MCF 10A (cell line): ENCODE data around the gene VPS26A. TPM values are rescaled to one million over a fixed set of nuclear protein-coding genes. Genes with fewer than 3 reads are reported as not detected.

ENCODE experiments used
- BruUV-seq: library from RNA; stranded (reverse); fragments of 400-500 nt; replicated peaks from 2 replicates; lab custom pipeline; 2021; lab: Mats Ljungman, UMichigan
- CTCF ChIA-PET: fragments of 300-600 bp; sonication (Branson Sonifier 250); formaldehyde crosslinking; extraction: SDS; loops from one replicate; lab custom pipeline; 2021; ENCODE audit warnings: antibody characterized with exemption, inconsistent platforms; lab: Yijun Ruan, JAX
- POLR2A ChIA-PET: fragments of 300-600, 350-650 bp; sonication (Branson Sonifier 250); formaldehyde crosslinking; extraction: SDS; loops from one replicate; lab custom pipeline; 2020; ENCODE audit warnings: antibody characterized with exemption, inconsistent platforms; lab: Yijun Ruan, JAX
- DNase-seq: peaks from one replicate; pipeline ENCODE4 v3.0.0-alpha.2; 2018; ENCODE audit not compliant: unreplicated experiment
- H3K27ac Mint-ChIP-seq: one replicate; pipeline ENCODE4 v1.8.0; 2022; ENCODE audit warnings: mild to moderate bottlenecking, low read depth, mixed read lengths; ENCODE audit not compliant: unreplicated experiment
- H3K27me3 Mint-ChIP-seq: one replicate; pipeline ENCODE4 v1.8.0; 2022; ENCODE audit warnings: mixed read lengths; ENCODE audit not compliant: insufficient read depth, unreplicated experiment
- H3K36me3 Mint-ChIP-seq: one replicate; pipeline ENCODE4 v1.8.0; 2022; ENCODE audit warnings: mild to moderate bottlenecking, moderate library complexity, mixed read lengths; ENCODE audit not compliant: insufficient read depth, unreplicated experiment
- H3K4me1 Mint-ChIP-seq: one replicate; pipeline ENCODE4 v1.8.0; 2022; ENCODE audit warnings: mixed read lengths; ENCODE audit not compliant: insufficient read depth, unreplicated experiment
- H3K4me3 Mint-ChIP-seq: one replicate; pipeline ENCODE4 v1.8.0; 2022; ENCODE audit warnings: mild to moderate bottlenecking, moderate library complexity, mixed read lengths; ENCODE audit not compliant: unreplicated experiment
- H3K9me3 Mint-ChIP-seq: one replicate; pipeline ENCODE4 v1.8.0; 2022; ENCODE audit warnings: mixed read lengths; ENCODE audit not compliant: unreplicated experiment
- intact Hi-C: fragments of 100-400 bp; cut with micrococcal nuclease; formaldehyde crosslinking; loops from 2 replicates; pipeline ENCODE4 v1.14.1; 2022
- total RNA-seq: library from RNA; stranded (reverse); gene quantifications from 2 replicates; pipeline ENCODE4 v1.2.3, GENCODE V29; 2022
- TF ChIP-seq, protein P1 (sequence below): fragments of 200-600 bp; IDR thresholded peaks from one replicate; pipeline ENCODE4 v1.8.0; 2022; ENCODE audit warnings: antibody characterized with exemption, mild to moderate bottlenecking; ENCODE audit not compliant: unreplicated experiment

VPS26A gene
- total RNA-seq, 1 experiment from 2014 or later, result 63.7 TPM

DNA sequence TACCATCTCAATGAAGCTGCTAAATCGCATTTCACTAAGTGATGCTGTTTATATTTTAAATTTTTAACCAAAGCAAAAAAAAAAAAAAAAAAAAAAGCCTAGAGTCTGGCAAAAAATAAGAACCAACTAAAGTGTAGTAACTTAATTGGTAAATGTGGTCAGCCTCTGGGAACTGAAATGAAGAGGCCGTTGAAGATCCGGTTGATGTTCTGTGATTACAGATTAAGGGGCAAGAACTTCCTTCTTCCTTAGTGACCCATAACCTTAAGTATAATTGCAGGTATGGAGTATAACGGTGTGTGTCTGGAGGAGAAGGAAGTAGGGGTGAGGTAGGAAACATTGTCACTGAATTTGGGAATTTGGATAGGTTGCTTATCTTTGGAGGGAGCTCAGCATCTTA is 43.8 kb upstream of the VPS26A start:
- H3K9me3 Mint-ChIP-seq, result no peaks in the 10 kb centered on the region
- no peaks in the 10 kb centered on the region for H3K27me3 Mint-ChIP-seq
- H3K4me3 Mint-ChIP-seq, result no peak overlapping the region
- DNase-seq, result no peak
- intact Hi-C loops, result no loop called here
- no peak overlapping the region for H3K27ac Mint-ChIP-seq
- BruUV-seq, result no TSS peak
- H3K4me1 Mint-ChIP-seq, result no peaks in the 10 kb centered on the region
- TF ChIP-seq, protein P1, sequence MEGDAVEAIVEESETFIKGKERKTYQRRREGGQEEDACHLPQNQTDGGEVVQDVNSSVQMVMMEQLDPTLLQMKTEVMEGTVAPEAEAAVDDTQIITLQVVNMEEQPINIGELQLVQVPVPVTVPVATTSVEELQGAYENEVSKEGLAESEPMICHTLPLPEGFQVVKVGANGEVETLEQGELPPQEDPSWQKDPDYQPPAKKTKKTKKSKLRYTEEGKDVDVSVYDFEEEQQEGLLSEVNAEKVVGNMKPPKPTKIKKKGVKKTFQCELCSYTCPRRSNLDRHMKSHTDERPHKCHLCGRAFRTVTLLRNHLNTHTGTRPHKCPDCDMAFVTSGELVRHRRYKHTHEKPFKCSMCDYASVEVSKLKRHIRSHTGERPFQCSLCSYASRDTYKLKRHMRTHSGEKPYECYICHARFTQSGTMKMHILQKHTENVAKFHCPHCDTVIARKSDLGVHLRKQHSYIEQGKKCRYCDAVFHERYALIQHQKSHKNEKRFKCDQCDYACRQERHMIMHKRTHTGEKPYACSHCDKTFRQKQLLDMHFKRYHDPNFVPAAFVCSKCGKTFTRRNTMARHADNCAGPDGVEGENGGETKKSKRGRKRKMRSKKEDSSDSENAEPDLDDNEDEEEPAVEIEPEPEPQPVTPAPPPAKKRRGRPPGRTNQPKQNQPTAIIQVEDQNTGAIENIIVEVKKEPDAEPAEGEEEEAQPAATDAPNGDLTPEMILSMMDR, result no peak
- ChIA-PET CTCF (interaction anchor here (1.1 to 1.3 kb wide), 2 partner anchors 12 to 14 kb away, joined by 5 read pairs; no protein-coding TSS in a partner anchor), POLR2A (interaction anchor here (0.8 kb wide), 1 partner anchor 15 kb away, joined by 3 read pairs; no protein-coding TSS in a partner anchor)
- H3K36me3 Mint-ChIP-seq, result no peaks in the 10 kb centered on the region

DNA sequence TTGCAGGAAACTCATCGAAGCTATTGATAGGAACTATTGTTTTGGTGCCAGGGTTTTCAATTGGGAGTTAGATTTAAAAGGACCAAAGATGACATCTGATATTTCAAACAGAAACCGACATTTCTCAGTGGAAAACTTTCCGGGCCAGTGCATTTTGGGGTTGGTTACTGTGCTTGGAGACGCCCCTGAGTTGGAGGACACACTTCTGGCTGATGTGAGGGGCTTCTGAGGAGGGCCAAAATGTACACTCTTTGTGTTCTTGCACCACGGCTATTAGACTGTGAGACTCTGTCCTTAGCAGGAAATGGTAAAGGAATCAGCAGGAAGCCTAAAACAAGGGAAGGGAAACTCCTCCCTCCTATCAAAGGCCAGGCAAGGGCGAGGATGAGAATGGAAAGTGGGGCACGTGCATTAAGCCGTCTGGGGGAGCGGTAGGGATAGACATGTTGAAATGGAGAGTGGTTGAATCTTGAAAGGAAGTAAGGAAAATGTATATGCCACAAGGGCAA is 37.9 kb upstream of the VPS26A start:
- intact Hi-C loops, result no loop called here
- H3K4me1 Mint-ChIP-seq, result peaks cover 13% of the 10 kb centered on the region
- H3K27ac Mint-ChIP-seq, result no peak overlapping the region
- BruUV-seq, result no TSS peak
- no peak for DNase-seq
- TF ChIP-seq, protein P1, result no peak
- no peak overlapping the region for H3K4me3 Mint-ChIP-seq
- H3K27me3 Mint-ChIP-seq, result no peaks in the 10 kb centered on the region
- H3K36me3 Mint-ChIP-seq, result peaks cover 7% of the 10 kb centered on the region
- CTCF ChIA-PET, result no interaction called here
- POLR2A ChIA-PET, result no interaction called here
- no peaks in the 10 kb centered on the region for H3K9me3 Mint-ChIP-seq

DNA sequence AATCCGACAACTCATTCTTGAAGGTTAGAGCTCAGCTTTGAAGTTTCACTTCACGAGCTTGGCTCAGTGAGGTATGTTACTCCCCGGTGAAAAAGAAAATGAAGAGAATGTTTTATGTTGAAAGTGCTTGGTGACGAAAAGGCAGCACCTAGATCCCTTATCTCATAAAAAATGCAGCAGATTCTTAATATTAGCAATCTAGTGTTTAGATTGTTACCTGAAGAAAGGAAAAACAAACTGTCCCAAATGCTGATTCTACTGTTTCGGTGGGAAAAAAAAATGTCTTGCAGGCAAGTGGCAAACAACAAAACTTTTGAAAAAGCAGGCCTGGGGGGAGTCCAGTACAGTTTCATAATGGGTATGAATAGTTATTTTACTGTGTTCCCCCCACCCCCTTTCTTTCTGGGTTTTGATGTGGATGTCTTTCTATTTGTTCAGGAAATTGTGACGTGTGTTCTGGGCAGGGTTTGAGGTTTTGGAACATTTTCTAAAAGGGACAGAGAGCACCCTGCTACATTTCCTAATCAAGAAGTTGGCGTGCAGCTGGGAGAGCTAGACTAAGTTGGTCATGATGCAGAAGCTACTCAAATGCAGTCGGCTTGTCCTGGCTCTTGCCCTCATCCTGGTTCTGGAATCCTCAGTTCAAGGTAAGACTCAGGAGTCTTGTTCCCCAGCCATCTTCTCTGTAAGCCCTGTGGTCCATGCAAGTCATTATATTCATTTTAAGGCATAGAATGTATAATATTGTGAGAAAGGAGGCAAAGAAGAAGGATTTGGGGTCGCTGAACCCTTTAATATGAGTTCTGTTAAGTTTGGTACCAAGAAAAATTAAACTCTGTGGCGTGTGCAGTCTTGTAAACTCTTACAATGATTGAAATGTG is 36.1 kb upstream of the VPS26A start, which contains the start of gene SRGN:
Gene SRGN (plus strand): TSS at position 514 of the 881 bp plus-strand sequence. CDS start 55 bp downstream, at position 569.
- POLR2A ChIA-PET, result interaction anchor here (0.6 kb wide), 1 partner anchor 83 kb away, joined by 3 read pairs; no protein-coding TSS in a partner anchor
- intact Hi-C loops, result no loop called here

DNA sequence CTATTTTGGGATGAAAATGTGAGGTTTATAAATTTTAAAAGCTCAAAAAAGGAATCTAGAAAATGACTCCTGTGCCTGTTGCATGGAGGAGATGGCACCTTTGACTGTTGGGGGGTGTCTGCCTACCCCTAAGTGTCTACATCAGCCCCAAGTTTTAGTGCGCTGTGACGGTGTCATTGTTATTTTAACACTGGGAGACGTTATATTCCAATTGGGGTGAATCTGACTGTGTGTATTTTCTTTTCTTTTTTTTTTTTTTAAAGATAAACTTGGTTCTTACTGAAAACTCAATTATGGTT is 35.6 kb upstream of the VPS26A start:
- intact Hi-C loops, result no loop called here
- BruUV-seq, result TSS peak; percentile 75
- H3K36me3 Mint-ChIP-seq, result peaks cover 7% of the 10 kb centered on the region
- DNase-seq, result no peak
- TF ChIP-seq, protein P1, result no peak
- peaks cover 17% of the 10 kb centered on the region for H3K4me1 Mint-ChIP-seq
- POLR2A ChIA-PET, result no interaction called here
- H3K9me3 Mint-ChIP-seq, result no peaks in the 10 kb centered on the region
- no peaks in the 10 kb centered on the region for H3K27me3 Mint-ChIP-seq
- H3K4me3 Mint-ChIP-seq, result no peak overlapping the region
- no peak overlapping the region for H3K27ac Mint-ChIP-seq
- CTCF ChIA-PET, result no interaction called here

More for the DNA sequence above, 36.1 kb upstream of the VPS26A start, which contains the start of gene SRGN:
- TF ChIP-seq, protein P1, result no peak
- Mint-ChIP-seq H3K4me1 (peaks cover 13% of the 10 kb centered on the region), H3K27ac (peak within 1 kb of the TSS; percentile 79), H3K36me3 (peaks cover 7% of the 10 kb centered on the region), H3K4me3 (peak within 1 kb of the TSS; percentile 66), H3K9me3 (no peaks in the 10 kb centered on the region), H3K27me3 (no peaks in the 10 kb centered on the region)
- CTCF ChIA-PET, result no interaction called here
- BruUV-seq, result no TSS peak
- DNase-seq, result peak; percentile 88
